Duodenal mucosa (tissue), 2 donors: Measurements from ENCODE around the gene C16orf78.

Experiments
- H3K27ac ChIP-seq: one replicate; pipeline ENCODE4 v1.7.0; 2013; ENCODE audit warnings: low read depth, low read length
- H3K27me3 ChIP-seq, 2 donors: one replicate each; pipeline ENCODE4 v1.7.0; 2013; ENCODE audit warnings: low read length in 2 of 2, control low read depth in 1 of 2; ENCODE audit not compliant: insufficient read depth in 2 of 2, control insufficient read depth in 1 of 2
- H3K36me3 ChIP-seq, 2 donors: one replicate each; pipeline ENCODE4 v1.7.0; 2013; ENCODE audit warnings: low read length in 2 of 2, control low read depth in 1 of 2; ENCODE audit not compliant: insufficient read depth in 2 of 2, control insufficient read depth in 1 of 2
- H3K4me1 ChIP-seq, 2 donors: one replicate each; pipeline ENCODE4 v1.7.0; 2013; ENCODE audit warnings: low read length in 2 of 2, control low read depth in 1 of 2; ENCODE audit not compliant: insufficient read depth in 2 of 2, control insufficient read depth in 1 of 2
- H3K4me3 ChIP-seq, 2 donors: one replicate each; pipeline ENCODE4 v1.7.0; 2013; ENCODE audit warnings: low read length in 2 of 2, low read depth in 1 of 2
- H3K9ac ChIP-seq, 2 donors: one replicate each; pipeline ENCODE4 v1.7.0; 2013; ENCODE audit warnings: low read length in 2 of 2, low read depth in 1 of 2
- H3K9me3 ChIP-seq, 2 donors: one replicate each; pipeline ENCODE4 v1.7.0; 2013; ENCODE audit warnings: low read length in 2 of 2, control low read depth in 1 of 2; ENCODE audit not compliant: control insufficient read depth in 1 of 2

The C16orf78 gene

GRCh38 chr16:49382916-49383315, 9.3 kb downstream of the C16orf78 start:
- Histone ChIP-seq H3K36me3 (no peaks in the 10 kb centered on the region), H3K4me1 (no peaks in the 10 kb centered on the region), H3K9me3 (no peaks in the 10 kb centered on the region), H3K9ac (no peak overlapping the region), H3K4me3 (no peak overlapping the region), H3K27ac (no peak overlapping the region), H3K27me3 (no peaks in the 10 kb centered on the region)

GRCh38 chr16:49395021-49395420, 21.4 kb downstream of the C16orf78 start:
- no peak overlapping the region for H3K9ac ChIP-seq
- no peaks in the 10 kb centered on the region for H3K27me3 ChIP-seq
- no peak overlapping the region for H3K4me3 ChIP-seq
- H3K9me3 ChIP-seq: no peaks in the 10 kb centered on the region
- H3K36me3 ChIP-seq: no peaks in the 10 kb centered on the region
- no peak overlapping the region for H3K27ac ChIP-seq
- H3K4me1 ChIP-seq: peaks cover 0 to 2% of the 10 kb centered on the region in 2 donors

- Histone ChIP-seq H3K4me1 (peaks cover 0 to 3% of the 10 kb centered on the region in 2 donors), H3K4me3 (no peak overlapping the region)
Measured at GRCh38 chr16:49396206-49396720, 22.7 kb downstream of the C16orf78 start.

GRCh38 chr16:49398761-49399160, 25.2 kb downstream of the C16orf78 start:
- no peak overlapping the region for H3K27ac ChIP-seq

More at GRCh38 chr16:49396206-49396720, 22.7 kb downstream of the C16orf78 start:
- Histone ChIP-seq H3K9ac (no peak overlapping the region), H3K36me3 (no peaks in the 10 kb centered on the region), H3K9me3 (no peaks in the 10 kb centered on the region), H3K27ac (no peak overlapping the region), H3K27me3 (no peaks in the 10 kb centered on the region)

GRCh38 chr16:49399594-49400364, 26.2 kb downstream of the C16orf78 start:
- H3K9me3 ChIP-seq: peaks cover 0 to 8% of the 10 kb centered on the region in 2 donors
- no peak overlapping the region for H3K27ac ChIP-seq
- no peak overlapping the region for H3K4me3 ChIP-seq
- H3K9ac ChIP-seq: no peak overlapping the region
- no peaks in the 10 kb centered on the region for H3K27me3 ChIP-seq
- no peaks in the 10 kb centered on the region for H3K36me3 ChIP-seq
- H3K4me1 ChIP-seq: peaks cover 0 to 3% of the 10 kb centered on the region in 2 donors

More at GRCh38 chr16:49398761-49399160, 25.2 kb downstream of the C16orf78 start:
- Histone ChIP-seq H3K4me1 (peaks cover 0 to 3% of the 10 kb centered on the region in 2 donors), H3K4me3 (no peak overlapping the region), H3K9ac (no peak overlapping the region), H3K9me3 (peaks cover 0 to 8% of the 10 kb centered on the region in 2 donors), H3K27me3 (no peaks in the 10 kb centered on the region), H3K36me3 (no peaks in the 10 kb centered on the region)

- peaks cover 0 to 8% of the 10 kb centered on the region in 2 donors for H3K9me3 ChIP-seq
- H3K36me3 ChIP-seq: no peaks in the 10 kb centered on the region
- no peak overlapping the region for H3K27ac ChIP-seq
- no peaks in the 10 kb centered on the region for H3K27me3 ChIP-seq
- no peak overlapping the region for H3K4me3 ChIP-seq
- peaks cover 0 to 3% of the 10 kb centered on the region in 2 donors for H3K4me1 ChIP-seq
- H3K9ac ChIP-seq: no peak overlapping the region
Measured at GRCh38 chr16:49400611-49401010, 27.0 kb downstream of the C16orf78 start.

GRCh38 chr16:49405123-49405522, 31.5 kb downstream of the C16orf78 start:
- Histone ChIP-seq H3K9me3 (peaks cover 0 to 8% of the 10 kb centered on the region in 2 donors), H3K4me3 (no peak overlapping the region), H3K9ac (no peak overlapping the region), H3K27ac (no peak overlapping the region), H3K36me3 (no peaks in the 10 kb centered on the region), H3K4me1 (no peaks in the 10 kb centered on the region), H3K27me3 (no peaks in the 10 kb centered on the region)

- no peaks in the 10 kb centered on the region for H3K27me3 ChIP-seq
Measured at GRCh38 chr16:49405530-49405929, 31.9 kb downstream of the C16orf78 start.

GRCh38 chr16:49407873-49408550, 34.4 kb downstream of the C16orf78 start:
- H3K27me3 ChIP-seq: no peaks in the 10 kb centered on the region
- no peaks in the 10 kb centered on the region for H3K4me1 ChIP-seq
- H3K4me3 ChIP-seq: no peak overlapping the region
- peaks cover 0 to 6% of the 10 kb centered on the region in 2 donors for H3K9me3 ChIP-seq
- H3K27ac ChIP-seq: no peak overlapping the region
- no peak overlapping the region for H3K9ac ChIP-seq
- H3K36me3 ChIP-seq: no peaks in the 10 kb centered on the region

More at GRCh38 chr16:49405530-49405929, 31.9 kb downstream of the C16orf78 start:
- no peak overlapping the region for H3K9ac ChIP-seq
- H3K4me1 ChIP-seq: no peaks in the 10 kb centered on the region
- no peak overlapping the region for H3K27ac ChIP-seq
- no peak overlapping the region for H3K4me3 ChIP-seq
- H3K9me3 ChIP-seq: peaks cover 0 to 8% of the 10 kb centered on the region in 2 donors
- H3K36me3 ChIP-seq: no peaks in the 10 kb centered on the region

GRCh38 chr16:49409121-49409520, 35.5 kb downstream of the C16orf78 start:
- Histone ChIP-seq H3K36me3 (no peaks in the 10 kb centered on the region), H3K27ac (no peak overlapping the region), H3K27me3 (no peaks in the 10 kb centered on the region), H3K4me1 (no peaks in the 10 kb centered on the region), H3K9ac (no peak overlapping the region), H3K4me3 (no peak overlapping the region), H3K9me3 (no peaks in the 10 kb centered on the region)
